GM12864 (cell line): ENCODE data around the gene MSX1.
"Not testable (repeated sequence)": the region's sequence is repeated elsewhere in the genome, so short reads cannot be mapped to it uniquely, and the experiment has no call there.

Experiments used
- DNase-seq: peaks from one replicate; pipeline ENCODE4 v3.0.0-alpha.2; 2011; ENCODE audit warnings: low read depth
- H3K4me3 ChIP-seq: 2 replicates; pipeline ENCODE4 v1.5.1; 2011; ENCODE audit warnings: mild to moderate bottlenecking, low read depth, low read length, control low read depth
- CTCF ChIP-seq: IDR thresholded peaks from 2 replicates; pipeline ENCODE4 v1.5.1; 2011; ENCODE audit warnings: low read depth, mild to moderate bottlenecking, moderate library complexity, low read length, control low read depth, inconsistent platforms; ENCODE audit errors: missing control alignments

MSX1 gene

GRCh38 chr4:4820261-4820660, 39.2 kb upstream of the MSX1 start:
- no peak overlapping the region for H3K4me3 ChIP-seq
- no peak for TF ChIP-seq CTCF
- no peak for DNase-seq

- DNase-seq: no peak
- no peak for TF ChIP-seq CTCF
- no peak overlapping the region for H3K4me3 ChIP-seq
These were observed 38.7 kb upstream of the MSX1 start for GRCh38 chr4:4820739-4821138.

GRCh38 chr4:4821577-4821976, 37.9 kb upstream of the MSX1 start:
- TF ChIP-seq CTCF: no peak
- no peak overlapping the region for H3K4me3 ChIP-seq
- no peak for DNase-seq

GRCh38 chr4:4822286-4822685, 37.2 kb upstream of the MSX1 start:
- H3K4me3 ChIP-seq, DNase-seq: not testable (repeated sequence)

GRCh38 chr4:4823621-4824162, 35.8 kb upstream of the MSX1 start:
- no peak for DNase-seq
- no peak for TF ChIP-seq CTCF
- no peak overlapping the region for H3K4me3 ChIP-seq

- TF ChIP-seq CTCF: no peak
- DNase-seq: no peak
- no peak overlapping the region for H3K4me3 ChIP-seq
These were observed 35.2 kb upstream of the MSX1 start for GRCh38 chr4:4824232-4824631.

- H3K4me3 ChIP-seq: no peak overlapping the region
- TF ChIP-seq CTCF: no peak
- no peak for DNase-seq
These were observed 34.0 kb upstream of the MSX1 start for GRCh38 chr4:4825431-4825830.
